HepG2 (cell line): Measurements from ENCODE around the gene SSBP2. TPM values are rescaled to one million over a fixed set of nuclear protein-coding genes. Genes with fewer than 3 reads are reported as not detected.
A peak's percentile ranks its signal among the peaks of the same experiment; 100 is the strongest.

ENCODE experiments used
- ARID3A ChIP-seq: IDR thresholded peaks from 2 replicates; pipeline ENCODE4 v1.6.1; 2012; ENCODE audit warnings: low read depth, low read length, improper control_type of control experiment
- EEA1 ChIP-seq: sonication (generic); formaldehyde crosslinking; IDR thresholded peaks from 2 replicates; pipeline ENCODE4 v1.5.1; 2020; ENCODE audit warnings: mild to moderate bottlenecking, missing genetic modification reagents, borderline replicate concordance
- FOXA3 ChIP-seq: IDR thresholded peaks from 2 replicates; pipeline ENCODE4 v1.6.1; 2016; ENCODE audit warnings: missing genetic modification reagents, missing compliant biosample characterization
- GPBP1L1 ChIP-seq: sonication (generic); formaldehyde crosslinking; IDR thresholded peaks from 2 replicates; pipeline ENCODE4 v1.5.0; 2020; ENCODE audit warnings: mild to moderate bottlenecking, missing genetic modification reagents
- HINFP ChIP-seq: sonication (generic); formaldehyde crosslinking; IDR thresholded peaks from 2 replicates; pipeline ENCODE4 v1.4.0; 2020; ENCODE audit warnings: low read depth, mild to moderate bottlenecking, missing genetic modification reagents
- HMGXB3 ChIP-seq: sonication (generic); formaldehyde crosslinking; IDR thresholded peaks from 2 replicates; pipeline ENCODE4 v1.4.0; 2020; ENCODE audit warnings: missing genetic modification reagents, borderline replicate concordance
- MEIS1 ChIP-seq: sonication (generic); formaldehyde crosslinking; IDR thresholded peaks from 2 replicates; pipeline ENCODE4 v1.9.0; 2021; ENCODE audit warnings: mild to moderate bottlenecking, missing genetic modification reagents, moderate library complexity, borderline replicate concordance
- SNAPC5 ChIP-seq: sonication (generic); formaldehyde crosslinking; IDR thresholded peaks from 2 replicates; pipeline ENCODE4 v1.8.1; 2023; ENCODE audit warnings: mild to moderate bottlenecking, missing genetic modification reagents, borderline replicate concordance
- SP140L ChIP-seq: sonication (generic); formaldehyde crosslinking; IDR thresholded peaks from 2 replicates; pipeline ENCODE4 v1.4.0; 2020; ENCODE audit warnings: missing genetic modification reagents, borderline replicate concordance
- TAF15 ChIP-seq: fragments of 200-400 bp; formaldehyde crosslinking; IDR thresholded peaks from one replicate; pipeline ENCODE4 v1.6.1; 2018; ENCODE audit warnings: mild to moderate bottlenecking, low read depth, low read length; ENCODE audit not compliant: poor library complexity, severe bottlenecking
- ZBTB21 ChIP-seq: sonication (generic); formaldehyde crosslinking; IDR thresholded peaks from 2 replicates; pipeline ENCODE4 v1.4.0; 2020; ENCODE audit warnings: missing genetic modification reagents
- ZKSCAN5 ChIP-seq: sonication (generic); formaldehyde crosslinking; IDR thresholded peaks from 2 replicates; pipeline ENCODE4 v1.5.1; 2020; ENCODE audit warnings: mild to moderate bottlenecking, missing genetic modification reagents
- ZMYM2 ChIP-seq: sonication (generic); formaldehyde crosslinking; IDR thresholded peaks from 2 replicates; pipeline ENCODE4 v1.8.0; 2022; ENCODE audit warnings: mild to moderate bottlenecking, missing genetic modification reagents
- ZNF180 ChIP-seq: sonication (generic); formaldehyde crosslinking; IDR thresholded peaks from 2 replicates; pipeline ENCODE4 v1.4.0; 2020; ENCODE audit warnings: low read depth, missing genetic modification reagents, borderline replicate concordance
- ZNF552 ChIP-seq: sonication (generic); formaldehyde crosslinking; IDR thresholded peaks from 2 replicates; pipeline ENCODE4 v1.9.0; 2022; ENCODE audit warnings: missing genetic modification reagents, mild to moderate bottlenecking, borderline replicate concordance
- ZNF747 ChIP-seq: sonication (generic); formaldehyde crosslinking; IDR thresholded peaks from 2 replicates; pipeline ENCODE4 v1.8.1; 2023; ENCODE audit warnings: missing genetic modification reagents, mild to moderate bottlenecking, borderline replicate concordance
- polyA plus RNA-seq, 8 experiments: library from polyadenylated mRNA; depleted of rRNA in 3 of 8; stranded (reverse) in 7 of 8; unstranded in 1 of 8; fragments of >200 nt; fragmentation: Illumina TruSeq in 4 of 8; extraction: Trizol in 4 of 8; gene quantifications; 2 replicates each; pipeline versions ENCODE4 v1.2.1 to v1.2.3, GENCODE V29; 2011 to 2016; ENCODE audit warnings: low read depth in 4 of 8, missing spikeins in 1 of 8, mixed read lengths in 1 of 8; ENCODE audit not compliant: insufficient read depth in 1 of 8
- total RNA-seq, 5 experiments: library from RNA; depleted of rRNA; stranded (reverse); fragments of >200 nt; fragmentation: Illumina TruSeq; extraction: Trizol; gene quantifications; 2 replicates each; pipeline ENCODE4 v1.2.3, GENCODE V29; 2016; ENCODE audit warnings: low read depth in 1 of 5
- TF ChIP-seq, protein P1 (sequence below): IDR thresholded peaks from 2 replicates; pipeline ENCODE4 v1.6.1; 2012; ENCODE audit warnings: inconsistent platforms
- TF ChIP-seq, protein P2 (sequence below): sonication (generic); formaldehyde crosslinking; IDR thresholded peaks from 2 replicates; pipeline ENCODE4 v1.8.1; 2023; ENCODE audit warnings: mild to moderate bottlenecking, inconsistent platforms, moderate library complexity, missing genetic modification reagents, borderline replicate concordance

Gene SSBP2
- total and polyA plus RNA-seq, 2 of the 13 experiments (the other 11 are each of a cell fraction or from before 2014, with no cell fraction given), result 0.16 TPM; not detected in 1

- TF ChIP-seq ARID3A, result peak; percentile 57; the same call in 1 of the 2 replicates
- no peak for TF ChIP-seq SNAPC5
- no peak for TF ChIP-seq ZNF180 (CRISPR knock-in tag)
- TF ChIP-seq ZBTB21 (CRISPR knock-in tag), result no peak
- TF ChIP-seq ZMYM2, result no peak
- TF ChIP-seq MEIS1 (CRISPR knock-in tag), result no peak
- TF ChIP-seq EEA1 (CRISPR knock-in tag), result no peak
- TF ChIP-seq, protein P1, sequence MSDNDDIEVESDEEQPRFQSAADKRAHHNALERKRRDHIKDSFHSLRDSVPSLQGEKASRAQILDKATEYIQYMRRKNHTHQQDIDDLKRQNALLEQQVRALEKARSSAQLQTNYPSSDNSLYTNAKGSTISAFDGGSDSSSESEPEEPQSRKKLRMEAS, result no peak
- no peak for TF ChIP-seq ZNF552
- TF ChIP-seq, protein P2, sequence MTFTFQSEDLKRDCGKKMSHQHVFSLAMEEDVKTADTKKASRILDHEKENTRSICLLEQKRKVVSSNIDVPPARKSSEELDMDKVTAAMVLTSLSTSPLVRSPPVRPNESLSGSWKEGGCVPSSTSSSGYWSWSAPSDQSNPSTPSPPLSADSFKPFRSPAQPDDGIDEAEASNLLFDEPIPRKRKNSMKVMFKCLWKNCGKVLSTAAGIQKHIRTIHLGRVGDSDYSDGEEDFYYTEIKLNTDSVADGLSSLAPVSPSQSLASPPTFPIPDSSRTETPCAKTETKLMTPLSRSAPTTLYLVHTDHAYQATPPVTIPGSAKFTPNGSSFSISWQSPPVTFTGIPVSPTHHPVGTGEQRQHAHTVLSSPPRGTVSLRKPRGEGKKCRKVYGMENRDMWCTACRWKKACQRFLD (CRISPR knock-in tag), result no peak
- no peak for TF ChIP-seq HINFP
- no peak for TF ChIP-seq HMGXB3 (CRISPR knock-in tag)
- no peak for TF ChIP-seq GPBP1L1 (CRISPR knock-in tag)
- TF ChIP-seq TAF15, result no peak
- TF ChIP-seq ZNF747 (CRISPR knock-in tag), result no peak
- peak; percentile 84 for TF ChIP-seq FOXA3 (CRISPR knock-in tag)
- TF ChIP-seq SP140L (CRISPR knock-in tag), result no peak
- no peak for TF ChIP-seq ZKSCAN5
These were observed 300.0 kb downstream of the SSBP2 start (continued) for GRCh38 chr5:81450940-81451339.
